Measurements from ENCODE around the gene CDYL. TPM values are rescaled to one million over a fixed set of nuclear protein-coding genes. Genes with fewer than 3 reads are reported as not detected.

The CDYL gene
- total RNA-seq, 4 donors from 2014 or later: 41.9 to 52.3 (median 45.7) TPM

GRCh38 chr6:4816904-4817303 is 40.7 kb downstream of the CDYL start:
- Histone ChIP-seq H3K4me3 (no peak overlapping the region), H3K9me3 (no peaks in the 10 kb centered on the region), H3K4me1 (peaks cover 6 to 27% (median 20%) of the 10 kb centered on the region in 4 donors), H3K27me3 (no peaks in the 10 kb centered on the region), H3K36me3 (no peaks in the 10 kb centered on the region), H3K27ac (replicated peaks in 1 of 4) (no peak overlapping the region)
- no peak for TF ChIP-seq POLR2AphosphoS5 (IDR thresholded peaks at IDR 0.05)
- no peak for TF ChIP-seq EP300 (IDR thresholded peaks at IDR 0.05)
- no peak for TF ChIP-seq CTCF (IDR thresholded peaks at IDR 0.05)
- TF ChIP-seq POLR2A (IDR thresholded peaks at IDR 0.05; ENCODE audit: low read depth): no peak
- intact Hi-C loops (cut with DNase I): no loop called here
- no peak for DNase-seq (ENCODE audit: extremely low spot score)
- 100% methylated on average over 2 of the region's 2 CpGs for WGBS

GRCh38 chr6:4817551-4817950 is 41.3 kb downstream of the CDYL start:
- H3K9me3 ChIP-seq: no peaks in the 10 kb centered on the region
- H3K36me3 ChIP-seq: no peaks in the 10 kb centered on the region
- H3K4me3 ChIP-seq: no peak overlapping the region
- intact Hi-C loops (cut with DNase I): no loop called here
- H3K27ac ChIP-seq (replicated peaks in 1 of 4): no peak overlapping the region
- WGBS: 66% methylated on average over 4 of the region's 4 CpGs
- H3K27me3 ChIP-seq: no peaks in the 10 kb centered on the region
- no peak for TF ChIP-seq EP300 (IDR thresholded peaks at IDR 0.05)
- no peak for TF ChIP-seq POLR2A (IDR thresholded peaks at IDR 0.05; ENCODE audit: low read depth)
- no peak for TF ChIP-seq POLR2AphosphoS5 (IDR thresholded peaks at IDR 0.05)
- no peak for TF ChIP-seq CTCF (IDR thresholded peaks at IDR 0.05)
- peaks cover 1 to 20% (median 14%) of the 10 kb centered on the region in 4 donors for H3K4me1 ChIP-seq
- DNase-seq (ENCODE audit: extremely low spot score): no peak

GRCh38 chr6:4818272-4818938 is 42.2 kb downstream of the CDYL start:
- Histone ChIP-seq H3K36me3 (no peaks in the 10 kb centered on the region), H3K27ac (replicated peaks in 1 of 4) (no peak overlapping the region), H3K4me1 (peaks cover 0 to 20% (median 14%) of the 10 kb centered on the region in 4 donors), H3K4me3 (no peak overlapping the region), H3K9me3 (no peaks in the 10 kb centered on the region), H3K27me3 (no peaks in the 10 kb centered on the region)
- TF ChIP-seq EP300 (IDR thresholded peaks at IDR 0.05): no peak
- TF ChIP-seq CTCF (IDR thresholded peaks at IDR 0.05): no peak
- TF ChIP-seq POLR2A (IDR thresholded peaks at IDR 0.05; ENCODE audit: low read depth): no peak
- no peak for TF ChIP-seq POLR2AphosphoS5 (IDR thresholded peaks at IDR 0.05)
- intact Hi-C loops (cut with DNase I): no loop called here
- 97% methylated on average over 4 of the region's 4 CpGs for WGBS
- DNase-seq (ENCODE audit: extremely low spot score): no peak

- H3K27me3 ChIP-seq: no peaks in the 10 kb centered on the region
- intact Hi-C loops (cut with DNase I): no loop called here
- no peaks in the 10 kb centered on the region for H3K9me3 ChIP-seq
- TF ChIP-seq POLR2A (IDR thresholded peaks at IDR 0.05; ENCODE audit: low read depth) (no peak), CTCF (IDR thresholded peaks at IDR 0.05) (no peak), POLR2AphosphoS5 (IDR thresholded peaks at IDR 0.05) (no peak), EP300 (IDR thresholded peaks at IDR 0.05) (no peak)
- H3K4me1 ChIP-seq: peaks cover 0 to 14% (median 7%) of the 10 kb centered on the region in 4 donors
- no peak overlapping the region for H3K27ac ChIP-seq (replicated peaks in 1 of 4)
- 100% methylated on average over 1 of the region's 1 CpG for WGBS
- H3K36me3 ChIP-seq: no peaks in the 10 kb centered on the region
- H3K4me3 ChIP-seq: no peak overlapping the region
- DNase-seq (ENCODE audit: extremely low spot score): no peak
Measured at GRCh38 chr6:4819706-4820283, 43.6 kb downstream of the CDYL start.
